GM12878 (cell line): ENCODE results near the gene TEX55.
"Not testable (repeated sequence)": the region's sequence is repeated elsewhere in the genome, so short reads cannot be mapped to it uniquely, and the experiment has no call there.

Source experiments
- EZH2 ChIP-seq: IDR thresholded peaks from 2 replicates; pipeline ENCODE4 v1.6.1; 2012; ENCODE audit warnings: low read depth, mild to moderate bottlenecking, control low read depth, inconsistent platforms, low read length, borderline replicate concordance; ENCODE audit not compliant: control insufficient read depth
- KAT2A ChIP-seq: conservative IDR thresholded peaks from 2 replicates; pipeline ENCODE4 v1.6.1; 2011; ENCODE audit warnings: low read depth, low read length; ENCODE audit not compliant: control insufficient read depth
- POLR2A ChIP-seq: IDR thresholded peaks from 2 replicates; pipeline ENCODE4 v1.6.1; 2011; ENCODE audit warnings: low read depth, mild to moderate bottlenecking, low read length
- POLR2AphosphoS2 ChIP-seq: IDR thresholded peaks from 2 replicates; pipeline ENCODE4 v1.6.1; 2011; ENCODE audit warnings: low read depth, mild to moderate bottlenecking, low read length, improper control_type of control experiment, moderate library complexity
- RCOR1 ChIP-seq: conservative IDR thresholded peaks from 2 replicates; pipeline ENCODE4 v1.6.1; 2012; ENCODE audit warnings: low read depth, low read length, improper control_type of control experiment
- TARDBP ChIP-seq: IDR thresholded peaks from 2 replicates; pipeline ENCODE4 v1.6.1; 2016; ENCODE audit warnings: borderline replicate concordance
- ZNF384 ChIP-seq: IDR thresholded peaks from 2 replicates; pipeline ENCODE4 v1.6.1; 2012; ENCODE audit warnings: low read depth, mild to moderate bottlenecking, low read length, improper control_type of control experiment, borderline replicate concordance
- TF ChIP-seq, protein P1 (sequence below): IDR thresholded peaks from 2 replicates; pipeline ENCODE4 v1.6.1; 2012; ENCODE audit warnings: low read depth, low read length, improper control_type of control experiment
- TF ChIP-seq, protein P2 (sequence below), 3 experiments: IDR thresholded peaks in 2 of 3; conservative IDR thresholded peaks in 1 of 3; 2 replicates each; pipeline ENCODE4 v1.5.1; 2011; ENCODE audit warnings: low read depth in 3 of 3, low read length in 3 of 3, mild to moderate bottlenecking in 3 of 3, control low read depth in 2 of 3, moderate library complexity in 2 of 3, inconsistent platforms in 1 of 3, mixed read lengths in 1 of 3; ENCODE audit not compliant: control insufficient read depth in 2 of 3, insufficient read depth in 1 of 3; ENCODE audit errors: extremely low read depth in 1 of 3
- TF ChIP-seq, protein P3 (sequence below): IDR thresholded peaks from 2 replicates; pipeline ENCODE4 v1.6.1; 2011; ENCODE audit warnings: low read depth, mild to moderate bottlenecking, low read length, moderate library complexity, borderline replicate concordance; ENCODE audit errors: extremely low read depth
- TF ChIP-seq, protein P4 (sequence below): IDR thresholded peaks from 2 replicates; pipeline ENCODE4 v1.6.1; 2012; ENCODE audit warnings: low read depth, low read length, improper control_type of control experiment
- TF ChIP-seq, protein P5 (sequence below): fragments of 450-650 bp; IDR thresholded peaks from 2 replicates; pipeline ENCODE4 v1.6.1; 2016; ENCODE audit warnings: mild to moderate bottlenecking

DNA sequence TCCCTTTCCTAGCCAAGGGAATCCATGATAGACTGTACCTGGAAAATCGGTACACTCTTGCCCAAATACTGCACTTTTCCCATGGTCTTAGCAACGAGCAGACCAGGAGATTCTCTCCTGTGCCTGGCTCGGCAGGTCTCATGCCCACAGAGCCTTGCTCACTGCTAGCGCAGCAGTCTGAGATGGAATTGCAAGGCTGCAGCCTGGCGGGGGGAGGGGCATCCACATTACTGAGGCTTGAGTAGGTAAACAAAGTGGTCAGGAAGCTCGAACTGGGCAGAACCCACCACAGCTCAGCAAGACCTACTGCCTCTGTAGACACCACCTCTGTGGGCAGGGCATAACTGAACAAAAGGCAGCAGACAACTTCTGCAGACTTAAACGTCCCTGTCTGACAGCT is 15.7 kb upstream of the TEX55 start:
- not testable (repeated sequence) for TF ChIP-seq EZH2, POLR2AphosphoS2, TARDBP, RCOR1, POLR2A, ZNF384, KAT2A
- TF ChIP-seq, protein P1, sequence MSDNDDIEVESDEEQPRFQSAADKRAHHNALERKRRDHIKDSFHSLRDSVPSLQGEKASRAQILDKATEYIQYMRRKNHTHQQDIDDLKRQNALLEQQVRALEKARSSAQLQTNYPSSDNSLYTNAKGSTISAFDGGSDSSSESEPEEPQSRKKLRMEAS: not testable (repeated sequence)
- TF ChIP-seq, protein P2, sequence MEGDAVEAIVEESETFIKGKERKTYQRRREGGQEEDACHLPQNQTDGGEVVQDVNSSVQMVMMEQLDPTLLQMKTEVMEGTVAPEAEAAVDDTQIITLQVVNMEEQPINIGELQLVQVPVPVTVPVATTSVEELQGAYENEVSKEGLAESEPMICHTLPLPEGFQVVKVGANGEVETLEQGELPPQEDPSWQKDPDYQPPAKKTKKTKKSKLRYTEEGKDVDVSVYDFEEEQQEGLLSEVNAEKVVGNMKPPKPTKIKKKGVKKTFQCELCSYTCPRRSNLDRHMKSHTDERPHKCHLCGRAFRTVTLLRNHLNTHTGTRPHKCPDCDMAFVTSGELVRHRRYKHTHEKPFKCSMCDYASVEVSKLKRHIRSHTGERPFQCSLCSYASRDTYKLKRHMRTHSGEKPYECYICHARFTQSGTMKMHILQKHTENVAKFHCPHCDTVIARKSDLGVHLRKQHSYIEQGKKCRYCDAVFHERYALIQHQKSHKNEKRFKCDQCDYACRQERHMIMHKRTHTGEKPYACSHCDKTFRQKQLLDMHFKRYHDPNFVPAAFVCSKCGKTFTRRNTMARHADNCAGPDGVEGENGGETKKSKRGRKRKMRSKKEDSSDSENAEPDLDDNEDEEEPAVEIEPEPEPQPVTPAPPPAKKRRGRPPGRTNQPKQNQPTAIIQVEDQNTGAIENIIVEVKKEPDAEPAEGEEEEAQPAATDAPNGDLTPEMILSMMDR (IDR thresholded peaks at IDR 0.05 in 2 of 3, conservative IDR thresholded peaks at IDR 0.05 in 1 of 3; ENCODE audit: control insufficient read depth in 2 of 3, extremely low read depth in 1 of 3, insufficient read depth in 1 of 3, low read depth in 3 of 3, low read length in 3 of 3): not testable (repeated sequence)
- TF ChIP-seq, protein P3, sequence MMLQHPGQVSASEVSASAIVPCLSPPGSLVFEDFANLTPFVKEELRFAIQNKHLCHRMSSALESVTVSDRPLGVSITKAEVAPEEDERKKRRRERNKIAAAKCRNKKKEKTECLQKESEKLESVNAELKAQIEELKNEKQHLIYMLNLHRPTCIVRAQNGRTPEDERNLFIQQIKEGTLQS: not testable (repeated sequence)
- TF ChIP-seq, protein P4, sequence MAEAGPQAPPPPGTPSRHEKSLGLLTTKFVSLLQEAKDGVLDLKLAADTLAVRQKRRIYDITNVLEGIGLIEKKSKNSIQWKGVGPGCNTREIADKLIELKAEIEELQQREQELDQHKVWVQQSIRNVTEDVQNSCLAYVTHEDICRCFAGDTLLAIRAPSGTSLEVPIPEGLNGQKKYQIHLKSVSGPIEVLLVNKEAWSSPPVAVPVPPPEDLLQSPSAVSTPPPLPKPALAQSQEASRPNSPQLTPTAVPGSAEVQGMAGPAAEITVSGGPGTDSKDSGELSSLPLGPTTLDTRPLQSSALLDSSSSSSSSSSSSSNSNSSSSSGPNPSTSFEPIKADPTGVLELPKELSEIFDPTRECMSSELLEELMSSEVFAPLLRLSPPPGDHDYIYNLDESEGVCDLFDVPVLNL: not testable (repeated sequence)
- TF ChIP-seq, protein P5, sequence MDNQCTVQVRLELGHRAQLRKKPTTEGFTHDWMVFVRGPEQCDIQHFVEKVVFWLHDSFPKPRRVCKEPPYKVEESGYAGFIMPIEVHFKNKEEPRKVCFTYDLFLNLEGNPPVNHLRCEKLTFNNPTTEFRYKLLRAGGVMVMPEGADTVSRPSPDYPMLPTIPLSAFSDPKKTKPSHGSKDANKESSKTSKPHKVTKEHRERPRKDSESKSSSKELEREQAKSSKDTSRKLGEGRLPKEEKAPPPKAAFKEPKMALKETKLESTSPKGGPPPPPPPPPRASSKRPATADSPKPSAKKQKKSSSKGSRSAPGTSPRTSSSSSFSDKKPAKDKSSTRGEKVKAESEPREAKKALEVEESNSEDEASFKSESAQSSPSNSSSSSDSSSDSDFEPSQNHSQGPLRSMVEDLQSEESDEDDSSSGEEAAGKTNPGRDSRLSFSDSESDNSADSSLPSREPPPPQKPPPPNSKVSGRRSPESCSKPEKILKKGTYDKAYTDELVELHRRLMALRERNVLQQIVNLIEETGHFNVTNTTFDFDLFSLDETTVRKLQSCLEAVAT: not testable (repeated sequence)
